HG03442 (cell line): ENCODE measurements around the gene INO80C.
A peak's percentile ranks its signal among the peaks of the same experiment; 100 is the strongest.
"Not testable (repeated sequence)": the region's sequence is repeated elsewhere in the genome, so short reads cannot be mapped to it uniquely, and the experiment has no call there.

ENCODE experiments used
- ATAC-seq: cut with Tn5 transposase; IDR thresholded peaks from one replicate; pipeline ENCODE4 v1.9.1; 2021; ENCODE audit warnings: mild to moderate bottlenecking, moderate library complexity; ENCODE audit not compliant: unreplicated experiment

INO80C gene

DNA sequence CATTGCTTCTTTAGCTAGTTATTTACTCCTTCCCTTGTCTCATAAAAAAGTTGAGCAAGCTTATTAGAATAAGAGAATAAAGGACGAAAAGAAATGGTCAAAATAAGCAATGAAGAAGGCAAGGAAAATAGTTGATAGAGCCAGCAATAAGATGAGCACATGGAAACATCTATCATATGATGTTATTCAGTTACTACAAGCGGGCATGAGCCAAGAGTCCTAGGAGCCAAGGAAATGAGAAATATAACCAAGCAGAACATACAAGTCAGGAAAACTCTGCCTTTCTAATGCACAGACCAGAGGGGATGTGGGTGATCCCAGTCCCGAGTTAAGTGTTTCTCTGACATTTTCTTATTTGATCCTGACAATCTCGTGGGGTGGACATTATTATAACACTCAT lies 33.9 kb downstream of the INO80C start:
- no peak for ATAC-seq

DNA sequence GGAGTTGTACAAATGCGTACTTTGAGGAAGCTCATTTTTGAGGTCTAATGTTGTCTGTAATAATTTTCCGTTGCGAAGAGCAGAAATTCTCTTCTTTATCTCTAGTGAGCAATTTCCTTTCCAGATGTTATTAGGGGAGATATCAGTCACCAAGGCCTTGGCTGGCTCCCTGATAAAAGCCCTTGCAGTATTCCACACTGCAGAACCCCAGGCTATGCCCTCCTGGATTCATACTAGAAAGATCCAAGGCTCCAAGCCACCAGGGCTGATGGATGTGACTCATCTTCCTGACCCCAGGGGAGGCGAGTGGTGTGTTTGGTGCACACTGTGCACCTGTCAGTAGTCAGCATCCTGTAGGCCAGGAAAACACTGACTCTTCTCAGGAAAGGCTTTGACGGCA lies 34.7 kb downstream of the INO80C start:
- ATAC-seq: no peak

DNA sequence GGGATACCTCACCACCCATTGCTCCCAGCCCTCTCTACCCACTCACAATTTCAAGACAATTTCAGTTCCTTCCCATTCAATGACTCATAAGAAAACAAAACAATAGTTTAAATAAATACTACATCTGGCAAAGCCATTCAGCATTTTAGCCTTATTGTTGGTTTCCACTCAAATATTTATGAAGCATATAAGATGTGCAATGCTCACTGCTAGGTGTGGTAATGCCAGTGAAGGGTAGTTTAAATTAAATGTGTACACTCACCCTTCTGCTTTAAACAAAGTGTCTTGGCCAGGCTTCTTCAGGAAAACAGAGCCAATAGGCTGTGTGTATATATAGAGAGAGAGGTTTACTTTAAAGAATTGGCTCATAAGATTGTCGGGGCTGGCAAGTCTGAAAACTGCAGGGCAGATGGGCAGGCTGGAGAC lies 37.0 kb downstream of the INO80C start:
- no peak for ATAC-seq

DNA sequence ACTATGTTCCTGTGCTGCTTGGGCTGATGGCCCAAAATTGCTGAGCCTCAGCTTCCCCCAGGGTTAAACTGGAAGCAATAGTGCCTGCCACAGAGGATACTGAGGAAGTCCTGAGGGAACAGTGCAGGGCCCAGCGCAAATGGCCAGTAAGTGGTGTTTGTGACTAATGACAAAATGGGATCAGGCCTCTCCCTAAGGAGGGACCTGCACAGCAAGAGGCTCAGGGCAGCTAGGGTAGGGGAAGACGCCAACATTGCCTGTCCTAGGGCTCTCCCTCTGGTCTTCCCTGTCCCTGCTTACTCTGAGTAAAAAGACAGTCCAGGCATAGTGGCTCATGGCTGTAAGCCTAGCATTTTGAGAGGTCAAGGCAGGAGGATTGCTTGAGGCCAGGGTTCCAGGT lies 37.8 kb downstream of the INO80C start:
- no peak for ATAC-seq

DNA sequence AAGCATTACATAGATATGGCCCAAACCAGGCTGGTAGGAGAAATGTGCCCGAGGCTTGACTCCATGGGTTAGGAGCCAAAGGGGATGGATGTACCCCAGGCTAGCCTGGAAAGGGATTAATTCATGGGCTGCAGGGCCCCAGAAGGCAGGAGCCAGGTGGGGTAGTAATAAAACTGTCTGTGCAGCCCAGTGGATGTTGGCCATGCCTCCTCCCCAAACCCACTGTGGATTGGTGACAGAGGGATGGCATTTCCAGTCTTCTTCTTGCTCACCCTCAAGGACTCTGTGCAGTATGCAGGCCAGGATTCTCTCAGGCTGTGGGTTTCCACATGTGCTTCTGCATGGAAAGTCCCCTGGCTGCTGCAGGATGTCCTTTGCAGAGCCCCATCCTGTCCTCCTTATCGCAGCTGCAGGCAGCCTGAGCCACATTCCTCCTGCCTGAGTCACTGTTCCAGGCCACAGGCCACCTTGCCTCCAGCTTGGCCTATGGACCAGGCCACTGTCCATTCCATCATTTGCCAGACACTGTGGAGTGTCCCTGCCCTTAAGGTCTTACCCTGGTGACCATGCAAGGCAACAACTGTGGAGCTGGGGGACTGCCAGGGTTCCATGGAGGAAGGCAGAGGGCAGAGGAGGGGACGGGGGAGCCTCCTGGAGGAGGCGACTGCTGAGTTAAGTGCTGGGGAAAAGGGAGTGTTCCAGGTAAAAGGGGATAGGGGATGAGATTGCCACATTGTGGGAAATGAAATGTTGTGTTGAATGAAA lies 38.9 kb downstream of the INO80C start:
- peak; percentile 56 for ATAC-seq

DNA sequence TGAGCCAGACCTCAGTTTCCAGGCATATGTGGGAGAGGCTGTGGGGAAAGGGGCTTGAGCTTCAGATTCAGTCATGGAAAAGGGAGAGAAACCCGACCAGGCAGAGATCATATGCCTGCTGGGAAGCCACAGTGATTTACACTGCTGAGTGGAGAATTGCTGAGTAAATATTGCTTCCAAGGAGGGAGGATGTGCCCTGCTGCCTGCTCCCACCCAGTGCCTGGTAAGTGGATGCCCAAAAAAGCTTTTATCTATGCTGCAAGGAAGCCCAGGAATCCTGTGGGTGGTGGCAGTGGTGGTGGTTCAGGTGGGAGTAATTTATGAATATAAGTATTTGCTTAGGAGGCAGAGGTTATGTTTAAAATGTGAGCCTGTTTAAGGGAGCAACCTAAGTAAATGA lies 39.5 kb downstream of the INO80C start:
- no peak for ATAC-seq

DNA sequence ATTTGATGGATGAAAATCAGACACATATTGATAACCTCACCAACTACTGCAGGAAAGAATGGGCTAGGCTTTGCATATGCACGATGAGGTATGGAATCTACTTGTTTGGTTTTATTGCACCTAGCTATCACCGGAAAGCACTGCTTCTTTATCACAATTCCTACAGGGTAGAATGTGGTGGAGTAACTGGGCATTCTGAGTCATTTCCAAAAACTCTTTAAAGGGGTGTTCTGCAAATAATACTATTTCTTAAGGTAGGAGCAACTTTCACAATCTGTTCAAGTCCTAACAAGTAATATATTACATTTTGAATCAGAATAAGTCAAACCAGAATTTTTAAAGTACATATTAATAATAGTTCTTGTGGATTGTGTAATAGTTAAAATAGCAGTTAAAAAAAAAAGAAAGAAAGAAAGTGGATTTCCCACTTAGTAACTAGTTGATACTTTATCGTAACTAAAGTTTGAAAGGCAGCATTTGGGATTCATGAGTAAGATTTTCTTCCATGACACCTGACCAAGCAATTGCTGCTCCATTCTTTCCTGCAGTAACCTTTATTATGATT lies 40.5 kb downstream of the INO80C start:
- no peak for ATAC-seq

DNA sequence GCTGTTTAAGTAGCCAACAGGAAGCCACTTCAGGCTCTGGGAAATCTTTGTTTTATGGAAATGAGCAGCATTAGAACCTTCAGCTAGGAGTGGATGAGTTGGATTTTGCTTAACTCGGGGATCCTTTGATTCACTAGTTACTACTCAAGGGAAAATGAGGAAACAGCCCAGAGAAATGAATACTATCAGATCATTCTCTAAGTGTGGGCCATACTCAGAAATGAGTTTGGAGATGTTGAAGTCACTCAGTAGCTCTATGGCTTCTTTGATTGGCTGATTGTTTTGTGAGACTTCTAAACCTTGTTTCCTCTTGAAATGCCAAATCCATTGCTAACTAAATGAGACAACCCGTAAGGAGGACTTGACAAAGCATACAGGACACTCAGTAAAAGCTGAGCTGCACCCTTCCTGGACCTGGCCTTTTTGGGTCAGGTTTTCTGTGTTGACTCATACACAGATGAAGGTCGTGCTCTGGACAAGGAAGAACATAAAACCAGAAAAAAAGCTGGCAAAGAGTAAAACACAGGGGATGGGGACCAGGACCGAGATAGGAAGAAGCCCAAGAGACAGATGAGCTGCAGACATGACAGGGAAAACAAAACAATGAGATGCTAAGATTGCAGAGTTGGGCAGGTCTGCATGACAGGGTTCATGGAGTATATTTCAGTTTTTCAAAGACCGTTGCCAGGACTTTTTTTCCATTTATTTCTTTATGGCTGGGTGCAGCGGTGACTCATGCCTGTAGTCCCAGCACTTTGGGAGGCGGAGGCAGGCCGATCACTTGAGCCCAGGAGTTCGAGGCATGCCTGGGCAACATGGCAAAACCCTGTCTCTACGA lies 41.6 kb downstream of the INO80C start:
- no peak for ATAC-seq

DNA sequence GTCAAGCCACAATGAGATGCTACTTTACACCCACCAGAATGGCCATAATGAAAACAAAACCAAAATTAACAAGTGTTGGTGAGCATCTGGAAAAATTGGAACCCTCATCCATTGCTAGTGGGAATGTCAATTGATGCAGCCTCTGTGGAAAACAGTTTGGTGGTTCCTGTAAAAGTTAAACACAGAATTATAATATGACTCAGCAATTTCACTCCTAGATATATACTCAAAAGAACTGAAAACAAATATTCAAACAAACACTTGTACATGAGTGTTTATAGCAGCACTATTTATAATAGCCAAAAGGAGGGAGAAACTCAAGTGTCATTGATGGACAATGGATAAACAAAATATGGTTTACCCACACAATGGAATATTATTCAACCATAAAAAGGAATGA lies 43.0 kb downstream of the INO80C start:
- no peak for ATAC-seq

DNA sequence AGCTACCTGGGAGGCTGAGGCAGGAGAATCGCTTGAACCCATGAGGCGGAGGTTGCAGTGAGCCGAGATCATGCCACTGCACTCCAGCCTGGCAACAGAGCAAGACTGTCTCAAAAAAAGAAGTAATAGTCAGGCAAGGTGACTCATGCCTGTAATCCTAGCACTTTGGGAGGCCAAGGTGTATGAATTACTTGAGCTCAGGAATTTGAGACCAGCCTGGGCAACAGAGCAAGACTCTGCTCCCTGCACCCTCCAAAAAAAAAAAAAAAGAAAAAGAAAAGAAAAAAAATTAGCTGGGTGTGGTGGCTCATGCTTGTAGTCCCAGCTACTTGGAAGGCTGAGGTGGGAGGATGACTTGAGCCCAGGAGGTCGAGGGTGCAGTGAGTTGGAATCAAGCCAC lies 44.7 kb downstream of the INO80C start:
- ATAC-seq: not testable (repeated sequence)

DNA sequence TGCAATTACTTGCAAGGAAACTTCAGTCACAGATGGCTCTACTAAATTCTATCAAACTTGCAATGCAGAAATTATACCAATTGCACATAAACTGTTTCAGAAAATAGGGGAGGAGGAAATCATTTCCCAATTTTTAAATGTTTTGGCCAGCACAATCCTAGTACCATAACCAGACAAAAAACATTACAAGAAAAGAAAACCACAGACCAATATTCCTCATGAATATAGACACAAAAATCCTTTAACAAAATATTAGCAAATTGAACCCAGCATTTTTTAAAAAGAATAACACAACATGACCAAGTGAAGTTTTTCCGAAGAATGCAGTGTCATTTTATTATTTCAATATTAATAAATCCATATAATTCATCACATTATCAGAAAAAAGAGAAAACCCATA lies 45.8 kb downstream of the INO80C start:
- ATAC-seq: no peak

DNA sequence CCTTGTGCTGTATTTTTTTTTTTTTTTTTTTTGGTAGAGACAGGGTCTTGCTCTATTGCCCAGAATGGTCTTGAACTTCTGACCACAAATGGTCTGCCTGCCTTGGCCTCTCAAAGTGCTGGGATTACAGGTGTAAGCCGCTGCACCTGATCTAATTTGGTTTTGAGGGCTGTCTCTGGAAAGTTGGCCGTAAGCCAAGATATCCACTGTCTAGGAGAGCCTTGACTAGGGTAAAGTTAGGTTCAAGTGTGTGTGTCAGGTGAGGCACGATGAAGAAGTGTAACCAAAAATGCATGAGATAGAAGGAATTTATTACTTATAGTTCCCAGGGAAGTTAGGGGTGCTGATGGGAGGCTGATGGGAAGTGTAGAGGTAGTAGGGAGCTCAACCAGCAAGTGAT lies 46.7 kb downstream of the INO80C start:
- no peak for ATAC-seq

DNA sequence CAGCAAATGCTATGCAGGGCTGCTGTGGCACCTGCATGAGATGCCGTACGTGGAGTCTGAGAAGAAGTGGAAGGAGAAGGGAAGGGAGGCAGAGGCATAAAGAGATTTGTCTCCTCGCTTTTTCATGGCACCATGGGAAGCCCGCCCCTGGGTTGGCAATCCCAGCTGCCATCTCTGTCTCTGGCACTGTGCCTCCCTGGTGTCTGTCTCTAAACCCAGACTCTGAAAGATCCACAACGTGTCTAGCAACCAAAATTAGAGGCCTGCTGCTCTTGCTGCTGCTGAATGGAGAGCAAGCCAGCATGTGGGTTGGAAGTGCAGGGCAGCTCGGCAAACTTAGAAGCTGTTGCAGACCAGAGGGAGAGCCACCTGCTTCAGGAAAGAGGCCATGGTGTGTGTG lies 53.1 kb downstream of the INO80C start:
- no peak for ATAC-seq

DNA sequence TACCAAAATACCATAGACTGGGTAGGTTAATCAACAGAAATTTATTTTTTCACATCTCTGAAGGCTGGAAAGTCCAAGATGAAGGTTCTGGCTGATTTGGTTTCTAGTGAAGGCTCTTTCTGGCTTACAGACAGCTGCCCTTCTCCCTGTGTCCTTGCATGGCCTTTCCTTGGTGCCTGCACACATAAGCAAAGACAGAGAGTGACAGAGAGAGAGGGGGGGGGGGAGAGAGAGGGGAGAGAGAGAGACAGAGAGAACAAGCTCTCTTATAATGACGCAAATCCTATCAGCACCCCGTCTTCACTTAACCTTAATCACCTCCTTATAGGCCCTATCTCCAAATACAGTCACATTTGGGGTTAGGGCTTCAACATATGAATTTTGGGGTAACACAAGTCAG lies 53.9 kb downstream of the INO80C start:
- no peak for ATAC-seq

DNA sequence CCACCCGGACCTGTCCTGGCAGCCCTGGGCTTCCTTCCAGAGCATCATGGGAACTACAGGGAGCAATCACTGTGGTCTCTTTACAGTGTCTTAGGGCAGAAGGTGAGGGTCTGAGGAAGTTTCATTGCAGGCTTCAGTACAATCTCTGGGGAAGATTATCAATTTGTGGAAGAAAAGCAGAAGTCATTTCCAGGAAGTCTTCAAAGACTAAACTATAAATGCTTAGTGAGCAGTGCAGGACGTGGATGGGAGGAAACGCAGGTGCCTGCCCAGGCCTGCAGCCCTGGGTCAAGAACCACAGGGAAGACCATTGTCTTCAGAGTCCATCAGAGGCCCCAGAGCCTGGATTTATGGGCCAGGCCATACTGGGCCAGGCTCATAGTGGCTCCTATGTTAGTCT lies 54.3 kb downstream of the INO80C start:
- no peak for ATAC-seq

DNA sequence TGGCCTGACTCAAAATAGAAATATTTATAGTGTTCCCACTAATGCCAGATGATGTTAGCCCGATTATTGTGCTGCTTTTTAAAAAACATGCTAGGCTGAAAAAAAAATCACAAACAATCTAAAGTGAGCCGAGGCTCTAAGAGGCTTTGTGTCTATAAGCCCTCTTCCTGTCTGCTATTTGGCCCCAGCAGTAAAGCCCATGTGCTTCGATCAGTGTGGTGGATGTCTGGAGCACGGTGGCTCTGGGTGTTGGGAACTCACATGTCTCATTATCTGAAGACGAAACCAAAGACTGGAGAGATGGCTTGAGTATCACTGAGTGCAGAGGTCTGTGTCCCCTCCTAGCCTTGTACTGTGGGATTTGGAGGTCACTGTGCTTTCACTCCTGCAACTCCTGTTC lies 55.1 kb downstream of the INO80C start:
- ATAC-seq: no peak

DNA sequence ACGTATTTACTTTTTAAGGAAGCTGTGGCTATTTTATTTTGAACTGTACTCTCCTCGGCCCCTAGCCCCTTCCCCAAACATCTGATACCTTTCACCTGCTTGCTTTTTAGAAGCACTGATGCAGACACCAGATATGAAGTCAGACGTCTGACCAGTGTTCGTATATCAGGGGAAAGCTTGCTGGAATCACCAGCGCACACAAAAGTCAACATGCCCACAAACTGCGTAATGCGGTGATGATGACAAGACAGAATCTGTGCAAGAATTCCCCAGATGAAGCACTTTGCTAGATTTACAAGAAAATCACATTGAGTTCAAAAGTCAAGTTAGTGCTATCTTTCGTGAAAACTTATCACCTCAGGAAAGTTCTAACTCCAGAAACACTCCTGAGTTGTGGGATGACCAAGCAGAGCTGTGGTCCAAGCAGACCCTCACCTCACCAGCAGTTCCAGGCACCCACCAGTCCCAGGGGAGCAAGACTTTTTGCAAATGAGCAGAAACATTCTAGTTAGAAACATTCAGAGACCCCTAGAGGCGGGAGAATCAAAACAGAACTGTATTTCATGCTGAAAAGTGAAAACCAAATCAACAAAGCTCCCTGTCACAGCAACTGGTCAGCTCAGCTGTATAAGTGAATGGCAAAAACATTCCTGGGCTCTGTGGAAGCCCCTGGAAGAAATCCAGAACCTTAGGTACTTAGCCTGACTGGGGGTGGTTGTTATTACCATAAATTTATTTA lies 55.7 kb downstream of the INO80C start:
- no peak for ATAC-seq

DNA sequence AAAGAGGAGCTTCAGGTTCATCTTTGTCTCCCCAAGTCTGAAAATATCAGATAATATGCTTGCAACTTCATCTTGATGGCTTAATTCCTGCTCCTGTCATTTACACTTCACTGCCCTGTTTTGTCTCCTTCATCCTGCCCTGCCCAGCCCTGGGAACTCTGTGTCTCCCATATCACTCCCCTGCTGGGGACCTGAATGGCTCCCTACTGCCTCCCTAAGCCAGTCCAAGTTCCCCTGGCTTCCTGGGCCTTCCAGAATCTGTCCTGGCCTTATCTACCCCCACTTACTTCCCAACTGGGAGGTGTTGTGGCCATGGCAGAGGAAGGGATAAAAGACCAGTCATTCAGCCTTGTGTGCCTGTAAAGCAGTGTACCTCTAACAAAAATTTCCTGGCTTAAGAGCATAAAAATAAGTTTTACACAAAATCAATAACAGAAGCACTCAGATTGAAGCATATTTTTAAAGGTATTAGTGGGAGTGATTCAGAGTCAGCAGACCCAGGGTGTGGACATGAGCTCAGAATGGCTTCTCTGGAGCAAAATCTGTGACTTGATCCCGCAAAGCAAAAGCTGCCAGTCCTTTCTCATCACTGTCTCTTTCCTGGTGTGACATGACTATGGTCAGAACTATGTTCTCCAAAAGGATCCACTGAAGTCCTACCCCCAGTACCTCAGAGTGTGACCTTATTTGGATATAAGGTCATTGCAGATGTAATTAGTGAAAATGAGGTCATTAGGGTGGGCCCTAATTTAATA lies 59.1 kb downstream of the INO80C start:
- ATAC-seq: no peak

DNA sequence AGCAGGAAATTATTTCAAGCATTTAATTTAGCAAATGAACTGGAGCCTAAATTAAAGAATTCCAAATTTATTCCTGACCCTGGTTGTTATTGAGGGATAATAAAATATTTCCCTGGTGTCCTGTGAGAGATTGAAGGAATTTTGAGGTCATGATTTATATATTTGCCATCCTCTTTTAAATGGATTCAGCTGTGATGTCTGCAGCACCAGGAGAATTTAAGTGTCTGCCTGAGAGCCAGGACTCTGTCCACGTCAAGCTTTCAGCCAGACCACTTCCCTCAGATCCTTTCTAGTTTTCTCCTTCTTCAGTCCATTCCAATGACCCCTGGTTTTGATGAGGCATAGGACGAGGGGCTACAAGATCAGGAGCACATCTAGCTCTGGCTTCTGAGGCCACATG lies 59.9 kb downstream of the INO80C start:
- ATAC-seq: no peak

DNA sequence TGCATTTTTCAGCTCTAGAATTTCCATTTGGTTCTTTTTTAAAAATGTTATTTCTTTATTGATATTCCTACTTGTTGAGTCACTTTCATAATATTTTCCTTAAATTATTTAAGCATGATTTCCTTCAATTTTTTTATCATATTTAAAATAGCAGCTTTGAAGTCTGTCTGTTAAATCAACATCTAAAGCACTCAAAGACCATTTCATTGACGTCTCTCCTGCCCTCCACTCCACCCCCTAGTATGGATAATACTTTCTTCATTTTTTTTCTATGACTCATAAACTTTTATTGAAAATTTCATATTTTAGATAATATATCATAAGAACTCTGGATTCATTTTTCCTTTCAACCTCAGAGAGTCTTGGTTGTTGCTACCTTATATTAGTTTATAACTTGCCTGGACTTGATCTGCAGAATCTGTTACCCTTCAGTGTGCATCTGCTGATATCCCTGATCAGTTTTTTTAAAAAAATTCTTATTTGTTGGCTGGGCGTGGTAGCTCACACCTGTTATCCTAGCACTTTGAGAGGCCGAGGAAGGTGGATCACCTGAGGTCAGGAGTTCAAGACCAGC lies 61.6 kb downstream of the INO80C start:
- ATAC-seq: no peak
